ENCODE measurements around the gene RAD54L. TPM values are rescaled to one million over a fixed set of nuclear protein-coding genes. Genes with fewer than 3 reads are reported as not detected.
"Not testable (repeated sequence)": the region's sequence is repeated elsewhere in the genome, so short reads cannot be mapped to it uniquely, and the experiment has no call there.

RAD54L gene
- polyA plus RNA-seq, 1 of the 3 experiments (the other 2 are of a cell fraction), result 11.5 TPM

- no peak overlapping the region for H3K4me2 ChIP-seq
- H3K27ac ChIP-seq (ENCODE audit: low read depth in 2 of 2, low read length in 1 of 2), result no peak overlapping the region
- H3K9me3 ChIP-seq, result no peaks in the 10 kb centered on the region
- no peak overlapping the region for H3K9ac ChIP-seq
- H3K4me3 ChIP-seq (ENCODE audit: low read depth in 2 of 2, low read length in 1 of 2), result no peak overlapping the region
- POLR2A ChIA-PET, result no interaction called here
- WGBS (ENCODE audit: low lambda C conversion rate), result 30% methylated on average over 3 of the region's 3 CpGs
- CTCF ChIA-PET, result interaction anchor here (0.7 to 2.9 kb wide), 13 partner anchors 9 to 105 kb away, joined by 3 to 19 read pairs (median 4); partner anchors contain the start of gene NSUN4
- peaks cover 8% of the 10 kb centered on the region for H3F3A ChIP-seq (replicated peaks; ENCODE audit: insufficient read depth)
- DNase-seq, result peak; percentile 50
- peaks cover 20% of the 10 kb centered on the region for H3K79me2 ChIP-seq (ENCODE audit: insufficient read depth)
- H3K36me3 ChIP-seq (replicated peaks in 1 of 2; ENCODE audit: control insufficient read depth in 1 of 2, insufficient read depth in 2 of 2, low read length in 1 of 2), result peaks cover under 1 to 5% of the 10 kb centered on the region in 2 experiments
- H3K9me2 ChIP-seq, result no peaks in the 10 kb centered on the region
- peak overlapping the region; percentile 35; the same call in 1 of the 2 replicates for H2AFZ ChIP-seq (ENCODE audit: low read depth)
- peaks cover 10 to 12% of the 10 kb centered on the region in 2 experiments; a peak in 2 of 4 replicates for H3K4me1 ChIP-seq (ENCODE audit: control insufficient read depth in 1 of 2, insufficient read depth in 2 of 2, low read depth in 1 of 2, low read length in 1 of 2)
- TF ChIP-seq SMC3 (IDR thresholded peaks at IDR 0.05; ENCODE audit: low read depth, low read length), result peak; percentile 23; the same call in 1 of the 2 replicates
- TF ChIP-seq CTCF (IDR thresholded peaks at IDR 0.05), result peak; percentile 58
- TF ChIP-seq RAD21 (IDR thresholded peaks at IDR 0.05; ENCODE audit: low read length), result peak; percentile 17; the same call in 1 of the 2 replicates
- no peak for TF ChIP-seq ELF1 (IDR thresholded peaks at IDR 0.05)
- no peak for TF ChIP-seq REST (IDR thresholded peaks at IDR 0.05; ENCODE audit: low read depth, low read length)
- TF ChIP-seq RCOR1 (IDR thresholded peaks at IDR 0.05; ENCODE audit: low read length), result no peak
- no peak for TF ChIP-seq ZBTB33 (IDR thresholded peaks at IDR 0.05; ENCODE audit: borderline replicate concordance, low read depth)
- TF ChIP-seq EZH2phosphoT487 (IDR thresholded peaks at IDR 0.05; ENCODE audit: borderline replicate concordance, low read depth), result no peak
- no peaks in the 10 kb centered on the region for H4K20me1 ChIP-seq (ENCODE audit: insufficient read depth)
- no peaks in the 10 kb centered on the region for H3K27me3 ChIP-seq (ENCODE audit: insufficient read depth)
These were observed 2.7 kb upstream of the RAD54L start for GRCh38 chr1:46244656-46245371.

- H4K20me1 ChIP-seq (ENCODE audit: insufficient read depth); H3K36me3 ChIP-seq (replicated peaks in 1 of 2; ENCODE audit: control insufficient read depth in 1 of 2, insufficient read depth in 2 of 2, low read length in 1 of 2); H3K4me2 ChIP-seq; H3F3A ChIP-seq (replicated peaks; ENCODE audit: insufficient read depth); H3K27ac ChIP-seq (ENCODE audit: low read depth in 2 of 2, low read length in 1 of 2); H3K9ac ChIP-seq; H3K4me3 ChIP-seq (ENCODE audit: low read depth in 2 of 2, low read length in 1 of 2); H3K9me3 ChIP-seq; H3K27me3 ChIP-seq (ENCODE audit: insufficient read depth); H2AFZ ChIP-seq (ENCODE audit: low read depth); DNase-seq; H3K9me2 ChIP-seq: not testable (repeated sequence)
- Histone ChIP-seq H3K4me1 (ENCODE audit: control insufficient read depth in 1 of 2, insufficient read depth in 2 of 2, low read depth in 1 of 2, low read length in 1 of 2) (peaks cover 10 to 12% of the 10 kb centered on the region in 2 experiments; a peak in 2 of 4 replicates), H3K79me2 (ENCODE audit: insufficient read depth) (peaks cover 27% of the 10 kb centered on the region)
- ChIA-PET POLR2A (interaction anchor here (1.2 kb wide), 1 partner anchor 28 kb away, joined by 5 read pairs; no protein-coding TSS in a partner anchor), CTCF (interaction anchor here (0.9 to 2.4 kb wide), 8 partner anchors 12 to 96 kb away, joined by 3 to 7 read pairs (median 4); partner anchors contain the start of gene NSUN4)
- 96% methylated on average over 17 of the region's 17 CpGs for WGBS (ENCODE audit: low lambda C conversion rate)
These were observed 1.4 kb upstream of the RAD54L start for GRCh38 chr1:46246136-46246535.
